ENCODE measurements around the gene KLHDC4.
"Not testable (repeated sequence)": the region's sequence is repeated elsewhere in the genome, so short reads cannot be mapped to it uniquely, and the experiment has no call there.

The KLHDC4 gene

DNA sequence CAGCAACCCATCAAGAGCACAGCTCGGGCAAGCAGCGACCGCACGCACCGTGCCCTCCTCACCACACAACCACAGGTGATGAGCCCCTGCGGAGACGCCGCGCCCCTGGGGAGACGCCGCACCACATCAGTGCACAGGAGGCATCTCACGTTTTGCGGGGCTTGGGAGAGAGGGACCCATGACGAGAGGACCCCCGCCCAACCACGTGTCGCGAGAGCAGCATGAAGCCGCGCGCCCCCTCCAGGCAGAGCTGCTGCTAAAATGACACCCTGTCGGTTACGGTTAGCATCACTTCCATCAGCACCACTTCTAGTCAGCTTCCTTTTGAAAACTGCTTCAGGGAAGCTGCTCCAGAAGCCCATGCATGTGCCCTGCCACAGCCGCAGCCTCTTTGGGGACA is 45.3 kb downstream of the KLHDC4 start:
- DNase-seq (ENCODE audit: low read depth in 2 of 2), result no peak

- not testable (repeated sequence) for DNase-seq (ENCODE audit: low read depth in 2 of 2)
Observed at GRCh38 chr16:87718831-87719230, 47.0 kb downstream of the KLHDC4 start.

DNA sequence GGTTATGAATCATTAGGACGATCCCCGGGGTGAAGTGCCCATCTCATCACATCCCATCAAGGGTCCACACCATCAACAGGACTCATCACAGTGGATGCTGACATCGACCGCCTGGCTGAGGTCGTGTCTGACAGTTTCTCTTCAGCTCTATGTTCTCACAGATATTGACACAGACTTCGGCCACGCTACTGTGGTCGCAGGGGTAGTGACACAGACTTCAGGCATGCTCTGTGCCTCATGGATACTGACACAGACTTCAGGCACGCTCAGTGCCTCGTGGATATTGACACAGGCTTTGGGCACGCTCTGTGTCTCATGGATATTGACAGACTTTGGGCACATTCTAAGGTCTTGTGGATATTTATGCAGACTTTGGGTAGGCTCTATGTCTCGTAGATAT is 50.1 kb downstream of the KLHDC4 start:
- no peak for DNase-seq (ENCODE audit: low read depth in 2 of 2)

GRCh38 chr16:87715231-87715630 is 50.6 kb downstream of the KLHDC4 start:
- no peak for DNase-seq (ENCODE audit: low read depth in 2 of 2)

GRCh38 chr16:87713451-87714229 is 52.1 kb downstream of the KLHDC4 start:
- DNase-seq (ENCODE audit: low read depth in 2 of 2), result peak; percentile 24 to 36

- DNase-seq (ENCODE audit: low read depth in 2 of 2), result no peak
Observed at GRCh38 chr16:87712184-87712762, 53.5 kb downstream of the KLHDC4 start.

- DNase-seq (ENCODE audit: low read depth in 2 of 2), result no peak
Observed at GRCh38 chr16:87710887-87711286, 54.9 kb downstream of the KLHDC4 start.

DNA sequence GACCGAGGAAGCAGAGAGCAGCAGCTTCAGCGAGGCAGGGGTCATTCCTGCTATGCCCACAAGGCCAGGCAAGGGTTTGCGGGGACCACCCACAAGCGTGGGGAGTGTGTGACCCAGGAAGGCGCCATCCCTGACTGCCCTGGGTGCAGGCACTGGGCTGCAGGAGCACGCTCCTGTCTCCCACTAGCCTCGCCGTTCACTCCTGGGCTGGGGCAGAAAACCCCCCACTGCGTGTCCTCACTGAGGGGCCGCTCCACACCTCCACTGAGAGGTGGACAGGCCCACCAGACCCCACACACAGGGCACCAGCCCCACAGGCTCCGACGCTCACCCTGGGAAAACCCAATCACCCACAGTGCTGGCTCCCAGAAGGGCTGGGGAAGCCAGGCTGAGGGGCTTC is 56.1 kb downstream of the KLHDC4 start:
- no peak for DNase-seq (ENCODE audit: low read depth in 2 of 2)

GRCh38 chr16:87708881-87709638 is 56.7 kb downstream of the KLHDC4 start:
- DNase-seq (ENCODE audit: low read depth in 2 of 2), result no peak

DNA sequence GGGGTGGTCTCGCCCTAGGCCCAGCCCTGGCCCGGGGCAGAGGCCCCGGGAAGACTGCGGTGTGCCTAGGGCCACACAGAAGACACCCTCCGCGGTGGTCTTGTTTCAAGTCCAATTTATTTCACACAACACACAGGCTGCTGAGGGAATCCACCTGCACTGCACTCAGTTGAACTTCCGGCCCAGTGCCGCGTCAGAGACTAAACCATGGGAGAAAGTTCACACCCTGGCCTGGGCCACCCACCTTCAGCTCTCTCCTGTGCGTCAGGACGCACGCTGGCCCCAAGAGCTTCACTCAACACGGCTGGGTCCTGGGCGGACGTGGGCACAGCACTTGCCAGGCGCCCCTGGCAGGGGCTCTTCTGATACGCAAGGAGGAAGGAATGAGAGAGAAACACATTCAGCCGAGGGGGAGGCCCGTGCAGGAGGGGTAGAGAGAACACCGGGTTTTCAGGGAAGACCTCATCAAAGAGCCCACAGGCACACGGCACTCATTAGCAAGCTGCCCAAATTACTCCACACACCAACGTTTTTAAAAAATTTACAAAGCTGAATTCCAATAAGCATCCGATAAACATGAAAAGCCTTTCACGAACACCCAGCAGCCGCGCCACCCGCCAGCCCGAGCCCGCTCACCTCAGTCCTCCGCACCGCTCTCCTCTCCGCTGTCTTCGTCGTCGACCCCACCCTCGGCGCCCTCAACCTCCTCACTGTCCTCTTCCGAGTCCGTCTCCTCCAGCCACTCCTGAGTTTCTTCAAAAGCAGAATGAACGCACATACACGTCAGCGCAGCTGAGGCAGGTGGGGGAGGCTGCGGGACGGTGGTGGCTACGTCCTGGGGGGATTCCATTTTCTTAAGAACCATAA is 57.8 kb downstream of the KLHDC4 start:
- no peak for DNase-seq (ENCODE audit: low read depth in 2 of 2)

- no peak for DNase-seq (ENCODE audit: low read depth in 2 of 2)
Observed at GRCh38 chr16:87707097-87707496, 58.7 kb downstream of the KLHDC4 start.

- no peak for DNase-seq (ENCODE audit: low read depth in 2 of 2)
Observed at GRCh38 chr16:87706278-87707000, 59.3 kb downstream of the KLHDC4 start.

DNA sequence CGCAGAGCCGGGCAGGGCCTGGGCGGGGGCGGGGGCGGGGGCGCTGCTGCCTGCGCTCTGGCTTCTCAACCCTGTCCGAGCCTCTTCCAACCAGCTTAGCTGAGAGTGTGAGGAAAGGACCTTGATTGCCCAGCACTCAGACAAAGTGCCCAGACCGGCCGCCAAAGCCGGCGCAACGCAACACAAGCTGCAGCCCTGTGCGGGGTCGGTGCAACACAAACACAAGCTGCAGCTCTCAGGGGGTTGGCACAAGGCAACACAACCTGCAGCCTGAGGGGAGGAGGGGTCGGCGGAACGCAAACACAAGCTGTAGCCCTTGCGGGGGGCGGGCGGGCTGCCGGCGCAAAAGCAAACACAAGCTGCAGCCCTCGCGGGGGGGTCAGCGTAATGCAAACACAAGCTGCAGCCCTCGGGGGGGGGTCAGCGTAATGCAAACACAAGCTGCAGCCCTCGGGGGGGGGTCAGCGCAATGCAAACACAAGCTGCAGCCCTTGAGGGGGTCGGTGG is 60.0 kb downstream of the KLHDC4 start:
- no peak for DNase-seq (ENCODE audit: low read depth in 2 of 2)

GRCh38 chr16:87704754-87705353 is 60.9 kb downstream of the KLHDC4 start:
- no peak for DNase-seq (ENCODE audit: low read depth in 2 of 2)

DNA sequence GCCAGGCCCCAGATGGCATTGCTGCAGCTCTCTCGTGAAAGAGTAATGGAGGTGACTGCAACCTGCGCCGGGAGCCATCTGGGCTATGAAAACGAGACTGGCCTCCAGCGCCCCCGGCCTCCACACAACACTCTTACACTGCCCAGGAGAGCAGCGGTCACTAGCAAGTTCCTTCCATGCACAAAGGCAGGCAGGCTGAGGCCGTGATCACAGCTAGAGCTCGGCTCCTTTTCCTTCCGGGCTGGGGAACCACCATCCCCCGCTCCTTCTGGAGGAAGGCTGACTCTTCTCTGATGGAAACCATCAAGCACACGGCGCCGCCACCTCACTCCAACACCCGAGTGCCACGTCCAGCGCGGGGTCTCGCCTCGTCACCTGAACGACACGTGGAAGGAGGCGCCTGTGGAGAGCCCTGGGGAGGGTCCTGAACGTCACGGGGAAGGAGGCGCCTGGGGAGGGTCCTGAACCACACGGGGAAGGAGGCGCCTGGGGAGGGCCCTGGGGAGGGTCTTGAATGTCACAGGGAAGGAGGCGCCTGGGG is 61.9 kb downstream of the KLHDC4 start:
- no peak for DNase-seq (ENCODE audit: low read depth in 2 of 2)

- no peak for DNase-seq (ENCODE audit: low read depth in 2 of 2)
Observed at GRCh38 chr16:87703071-87703470, 62.7 kb downstream of the KLHDC4 start.

DNA sequence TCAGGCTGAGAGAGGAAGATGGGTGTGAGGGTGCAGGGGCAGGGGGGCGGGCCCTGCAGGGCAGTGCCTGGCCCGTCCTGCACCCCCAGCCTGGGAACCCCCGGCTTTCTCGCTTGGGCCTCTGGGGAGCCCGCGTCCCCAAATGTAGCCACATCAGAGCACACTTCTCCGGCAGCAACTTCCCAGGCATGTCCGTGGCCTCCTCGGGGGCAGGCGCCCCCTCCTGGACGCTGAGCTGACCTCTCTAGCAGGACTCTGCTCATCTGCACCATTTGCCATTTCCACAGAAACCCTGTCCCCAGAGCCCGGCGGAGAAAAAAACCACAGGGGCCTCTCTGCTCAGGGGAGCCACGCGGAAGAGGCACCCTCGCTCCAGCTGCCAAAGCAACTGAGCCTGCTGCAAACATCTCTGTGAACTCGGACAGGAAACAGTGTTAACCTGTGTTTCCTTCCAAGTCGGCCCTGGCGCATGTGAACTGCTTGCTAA is 63.4 kb downstream of the KLHDC4 start:
- no peak for DNase-seq (ENCODE audit: low read depth in 2 of 2)

- no peak for DNase-seq (ENCODE audit: low read depth in 2 of 2)
Observed at GRCh38 chr16:87701505-87701921, 64.3 kb downstream of the KLHDC4 start.

DNA sequence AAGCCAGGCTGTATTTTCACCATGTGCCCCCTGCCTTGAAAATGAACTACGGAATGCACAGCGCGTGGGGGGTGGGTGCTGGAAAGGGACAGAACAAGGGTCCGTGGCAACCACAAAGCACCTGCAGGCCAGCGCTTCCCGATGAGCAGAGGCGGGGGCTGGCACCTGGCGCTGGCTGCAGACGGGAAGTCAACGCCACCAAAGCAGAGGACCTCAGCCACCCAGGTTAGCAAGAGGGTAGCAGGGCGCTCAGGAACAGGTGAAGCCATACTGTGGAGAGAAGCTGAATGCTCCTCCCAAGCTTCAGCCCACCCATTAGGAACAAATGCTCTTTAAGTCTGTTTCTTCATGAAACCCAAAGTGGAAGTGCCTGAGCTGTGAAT is 64.7 kb downstream of the KLHDC4 start:
- no peak for DNase-seq (ENCODE audit: low read depth in 2 of 2)

DNA sequence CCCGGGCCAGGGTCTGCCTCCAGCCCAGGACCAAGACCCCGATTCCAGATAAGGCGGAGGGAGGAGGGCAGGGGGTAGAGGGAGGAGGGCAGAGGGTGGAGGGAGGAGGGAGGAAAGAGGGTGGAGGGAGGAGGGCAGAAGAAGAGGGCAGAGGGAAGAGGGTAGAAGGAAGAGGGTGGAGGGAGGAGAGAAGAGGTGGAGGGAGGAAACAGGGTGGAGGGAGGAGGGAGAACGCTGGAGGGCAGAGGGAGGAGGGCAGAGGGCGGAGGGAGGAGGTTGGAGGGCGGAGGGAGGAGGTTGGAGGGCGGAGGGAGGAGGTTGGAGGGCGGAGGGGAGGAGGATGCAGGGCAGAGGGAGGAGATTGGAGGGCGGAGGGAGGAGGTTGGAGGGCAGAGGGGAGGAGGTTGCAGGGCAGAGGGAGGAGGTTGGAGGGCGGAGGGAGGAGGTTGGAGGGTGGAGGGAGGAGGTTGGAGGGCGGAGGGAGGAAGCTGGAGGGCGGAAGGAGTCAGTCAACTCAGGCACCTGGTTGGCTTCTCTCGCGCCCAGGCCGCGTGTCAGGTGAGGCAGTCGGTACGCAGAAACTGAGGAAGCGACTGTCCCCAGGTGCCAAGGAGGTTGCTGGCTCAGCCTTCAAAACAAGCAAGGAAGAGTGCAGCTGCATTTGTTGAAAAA is 65.2 kb downstream of the KLHDC4 start:
- DNase-seq (ENCODE audit: low read depth in 2 of 2), result no peak
